Stimulated activated CD4-positive, alpha-beta T cell treated with anti-CD3 and anti-CD28 coated beads, Interleukin-2, amount 100 ng/mL, for 24 hours (primary cell): ENCODE measurements around the gene GSTA2.
"Not testable (repeated sequence)": the region's sequence is repeated elsewhere in the genome, so short reads cannot be mapped to it uniquely, and the experiment has no call there.

Experiments used
- DNase-seq, 2 donors: peaks; one replicate each; pipeline ENCODE4 v3.0.0-alpha.2; 2020

The GSTA2 gene

DNA sequence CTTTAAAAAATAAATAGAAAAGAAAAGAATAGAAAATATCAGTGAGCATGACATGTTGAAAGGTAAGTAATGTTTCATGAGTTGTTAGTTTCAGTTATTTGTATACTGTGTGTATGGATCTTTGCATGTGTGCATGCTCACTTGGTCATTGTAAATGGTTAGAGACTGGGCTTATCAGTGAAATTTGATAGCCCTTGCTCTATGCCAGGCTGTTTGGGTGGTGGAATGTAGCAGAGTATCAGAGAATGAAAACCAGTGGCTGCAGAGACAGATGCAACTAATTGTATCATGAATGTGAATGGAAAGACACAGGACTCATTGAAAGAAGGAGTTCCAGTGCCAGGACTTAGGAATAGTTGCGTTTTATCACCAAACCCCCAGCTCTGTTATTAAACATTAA lies 4.2 kb downstream of the GSTA2 start:
- no peak for DNase-seq

DNA sequence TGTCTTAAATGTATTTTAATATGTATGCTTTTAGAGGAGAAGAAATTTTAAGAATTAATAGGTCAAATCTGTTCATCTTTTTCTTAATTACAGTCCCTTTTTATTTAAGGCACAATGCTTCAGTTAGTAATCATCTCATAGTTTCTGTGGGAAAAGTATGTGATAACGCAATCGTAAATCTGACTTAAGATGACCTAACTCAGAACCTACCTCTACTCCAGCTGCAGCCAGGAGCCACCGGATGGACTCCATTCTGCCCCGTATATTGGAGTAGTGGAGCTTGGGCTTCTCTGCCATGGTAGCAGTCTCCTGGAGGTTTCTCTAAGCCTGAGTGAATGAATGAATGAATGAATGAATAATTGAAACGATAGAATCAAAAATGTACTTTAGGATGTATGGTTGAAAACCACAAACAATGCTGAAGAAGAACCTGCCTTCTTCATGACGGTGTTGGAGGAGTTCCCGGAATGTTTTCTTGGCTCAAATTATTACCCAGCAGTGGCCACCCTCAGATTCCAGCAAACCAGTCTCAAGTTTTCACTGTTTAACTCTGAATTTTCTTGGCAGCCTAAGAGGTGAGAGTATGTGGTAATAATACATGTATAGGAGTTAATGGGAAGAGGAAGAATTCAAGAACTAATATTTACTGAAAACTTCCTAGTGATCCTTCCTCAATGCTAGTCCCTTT lies 5.5 kb downstream of the GSTA2 start:
- not testable (repeated sequence) for DNase-seq

DNA sequence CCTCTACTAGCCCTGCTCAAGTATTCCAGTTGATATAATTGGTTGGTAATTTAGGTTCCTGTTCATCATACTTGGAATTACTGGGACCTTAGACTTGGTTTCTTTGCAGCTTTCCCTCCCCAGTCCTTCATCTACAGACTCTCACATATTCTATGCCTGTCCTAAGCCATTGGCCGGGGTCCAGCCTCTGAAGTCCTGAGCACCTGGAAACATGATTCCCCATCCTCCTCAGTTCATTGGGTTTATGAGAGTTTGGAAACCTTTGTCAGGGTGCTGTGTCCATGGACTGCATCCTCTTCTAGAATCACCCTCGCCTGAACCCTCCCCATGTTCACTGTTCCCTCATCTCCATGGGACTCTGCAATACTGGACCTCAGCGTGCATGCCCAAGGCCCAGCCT lies 8.8 kb downstream of the GSTA2 start:
- DNase-seq: no peak

- DNase-seq: not testable (repeated sequence)
Measured at GRCh38 chr6:52753137-52753536, 10.1 kb downstream of the GSTA2 start.

GRCh38 chr6:52752310-52752709 lies 11.0 kb downstream of the GSTA2 start:
- no peak for DNase-seq

DNA sequence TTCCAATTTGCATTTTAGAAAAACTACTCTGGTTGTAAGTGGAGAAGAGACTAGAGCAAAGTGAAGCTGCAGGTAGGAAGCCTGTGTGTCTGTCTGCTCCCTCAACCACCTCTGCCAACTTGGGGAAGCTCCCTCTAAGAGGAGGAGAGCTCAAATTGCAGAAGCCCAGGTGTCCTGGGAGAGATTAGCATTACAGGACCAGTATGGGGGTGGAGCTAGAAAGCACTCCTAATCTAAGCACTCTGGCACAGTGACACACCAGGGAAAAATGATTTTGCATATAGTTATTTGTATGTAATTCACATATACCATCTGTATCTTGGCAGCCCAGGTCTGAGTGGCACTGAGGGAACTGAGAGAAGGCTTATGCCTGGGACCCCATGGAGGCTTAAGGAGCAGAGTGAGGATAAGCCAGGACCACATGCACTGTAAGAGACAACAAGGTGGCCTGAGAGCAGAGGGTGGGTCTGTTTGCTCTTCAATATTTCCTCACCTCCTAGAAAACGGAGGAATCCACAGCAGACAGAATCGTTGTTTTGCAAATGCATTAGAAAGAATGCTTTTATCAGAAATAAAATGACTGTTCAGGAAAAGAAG lies 13.6 kb downstream of the GSTA2 start:
- no peak for DNase-seq

GRCh38 chr6:52747301-52747700 lies 16.0 kb downstream of the GSTA2 start:
- DNase-seq: not testable (repeated sequence)

DNA sequence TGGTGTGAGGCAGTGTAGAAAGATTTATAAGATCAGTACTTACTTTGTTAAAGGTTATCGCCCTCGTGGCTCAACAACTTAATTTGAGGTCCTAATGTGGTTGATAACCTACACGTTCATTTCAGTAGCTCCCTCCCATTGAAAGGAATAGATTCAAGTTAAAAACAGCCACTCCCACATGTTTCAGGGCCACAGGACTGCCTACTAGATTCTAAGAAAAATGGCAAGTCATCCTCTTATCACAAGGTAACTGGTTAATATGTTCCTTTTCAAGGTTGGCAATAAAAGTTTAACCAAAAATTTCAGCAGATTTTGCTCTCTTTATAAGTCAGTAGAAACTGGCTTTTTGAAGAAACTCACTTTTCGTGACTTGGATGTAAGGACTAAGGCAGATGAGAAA lies 17.1 kb downstream of the GSTA2 start:
- no peak for DNase-seq

DNA sequence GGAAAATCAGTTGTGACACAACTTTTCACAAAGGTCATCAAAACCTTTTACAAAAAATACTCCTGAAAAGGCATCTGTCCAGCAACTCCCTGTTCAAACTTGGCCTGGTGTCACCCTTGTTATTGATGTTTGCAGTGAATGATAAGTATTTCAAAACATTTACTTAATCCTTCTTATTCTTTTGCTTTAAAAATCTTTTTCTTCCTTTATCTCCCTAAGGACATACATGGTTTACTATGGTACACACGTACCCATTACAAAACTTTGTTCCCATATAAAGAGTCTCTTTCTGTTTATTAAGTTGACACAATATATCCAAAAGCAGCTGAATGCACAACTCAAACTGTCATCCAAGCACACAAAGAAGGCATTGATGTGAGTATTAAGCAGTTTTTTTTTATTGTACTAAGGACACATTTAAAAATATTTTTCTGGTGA lies 17.5 kb downstream of the GSTA2 start:
- no peak for DNase-seq

DNA sequence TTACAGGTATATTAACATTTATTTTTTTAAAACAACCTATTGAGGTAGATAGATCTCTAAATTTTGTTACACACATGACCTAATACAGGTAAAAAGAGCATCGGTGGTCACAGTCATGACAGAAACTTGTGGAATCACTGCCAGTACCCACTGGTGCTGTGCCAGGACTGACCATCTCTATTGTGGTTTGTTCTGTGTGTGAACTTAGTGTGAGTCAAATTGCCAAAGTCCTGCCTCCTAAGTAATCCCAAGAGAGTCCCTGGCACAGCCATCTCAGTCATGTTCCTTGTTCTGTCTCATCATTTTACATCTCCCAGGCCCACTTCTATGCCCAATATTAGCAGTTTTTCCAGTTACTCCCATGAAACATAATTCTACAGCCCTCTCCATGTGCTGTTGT lies 21.4 kb downstream of the GSTA2 start:
- no peak for DNase-seq

DNA sequence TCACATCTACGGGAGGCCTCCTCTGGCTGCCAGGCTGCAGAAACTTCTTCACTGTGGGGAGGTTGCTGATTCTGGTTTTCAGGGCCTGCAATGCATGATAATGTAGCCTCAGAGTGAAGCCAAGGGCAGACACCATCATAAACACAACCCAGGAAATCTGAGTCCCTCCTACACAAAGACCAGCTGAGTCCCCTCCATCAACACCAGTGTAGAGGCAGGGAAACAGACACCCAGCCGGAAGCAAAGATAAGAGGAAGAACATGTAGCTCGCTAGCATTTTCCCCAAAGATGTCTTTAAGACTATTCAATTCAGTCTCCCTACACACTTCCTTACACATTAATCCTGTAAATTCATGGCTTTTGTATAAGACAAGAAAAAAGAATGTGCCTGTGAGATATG lies 23.6 kb downstream of the GSTA2 start:
- DNase-seq: no peak

- DNase-seq: no peak
Measured at GRCh38 chr6:52739134-52739533, 24.1 kb downstream of the GSTA2 start.

DNA sequence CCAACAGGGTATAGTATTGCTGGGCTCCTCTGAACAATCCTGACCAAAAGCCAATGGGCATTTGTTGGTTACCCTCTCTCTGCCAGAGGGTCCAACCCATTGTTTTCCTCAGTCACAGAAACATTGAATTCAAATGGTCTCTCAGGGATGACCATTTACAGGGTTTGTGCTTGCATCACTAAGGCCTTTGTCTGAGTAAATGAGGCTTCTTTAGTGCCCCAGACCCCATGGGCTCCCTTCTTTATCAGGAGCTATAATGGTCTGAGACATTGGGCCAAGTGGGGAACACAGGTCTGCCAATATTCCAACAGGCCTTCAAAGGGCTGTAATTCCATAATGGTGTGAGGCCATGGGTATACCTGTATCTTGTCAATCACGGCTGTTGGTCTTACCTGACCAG lies 27.1 kb downstream of the GSTA2 start:
- no peak for DNase-seq

- DNase-seq: no peak
Measured at GRCh38 chr6:52735071-52735470, 28.2 kb downstream of the GSTA2 start.

DNA sequence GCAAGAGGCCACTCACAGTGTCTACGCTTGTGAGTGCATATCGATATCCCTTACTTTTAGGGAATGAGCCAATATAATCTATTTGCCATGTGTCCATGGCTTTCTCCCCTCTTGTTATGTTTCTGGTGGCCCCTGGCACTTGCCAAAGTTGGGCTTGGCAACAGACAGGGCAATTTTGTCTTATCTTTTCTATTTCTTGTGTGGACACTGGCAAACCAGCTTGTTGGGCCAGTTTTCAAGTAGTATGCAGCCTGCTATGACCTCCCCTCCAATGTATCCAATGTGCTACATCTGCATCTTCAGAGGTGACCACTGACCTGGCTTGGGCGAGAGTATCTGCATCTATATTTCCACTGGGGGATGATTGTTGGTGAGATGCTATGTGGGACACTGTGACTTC lies 29.2 kb downstream of the GSTA2 start:
- DNase-seq: no peak

DNA sequence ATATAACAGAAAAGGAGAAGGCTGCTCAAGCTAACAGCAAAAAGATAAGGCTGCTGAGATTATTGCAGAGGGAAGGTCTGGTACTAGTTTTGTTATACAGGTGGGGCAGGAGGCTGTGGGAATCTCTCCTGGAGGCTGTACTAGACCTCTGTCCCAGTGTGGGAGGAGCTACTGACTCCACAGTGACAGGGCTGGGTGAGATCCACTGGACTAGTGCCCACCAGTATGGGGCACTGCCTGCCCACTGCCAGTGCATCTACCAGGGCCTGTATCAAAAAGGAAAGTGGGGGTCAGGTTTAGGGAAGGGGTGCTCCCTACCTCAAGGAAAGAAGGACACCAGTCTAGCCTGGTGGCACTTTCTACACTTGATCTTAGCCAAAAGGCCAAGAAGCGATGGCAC lies 30.1 kb downstream of the GSTA2 start:
- DNase-seq: no peak

GRCh38 chr6:52731719-52732118 lies 31.6 kb downstream of the GSTA2 start:
- DNase-seq: no peak

GRCh38 chr6:52729576-52729975 lies 33.7 kb downstream of the GSTA2 start:
- no peak for DNase-seq

GRCh38 chr6:52728394-52728793 lies 34.9 kb downstream of the GSTA2 start:
- DNase-seq: no peak

- no peak for DNase-seq
Measured at GRCh38 chr6:52727908-52728307, 35.4 kb downstream of the GSTA2 start.

GRCh38 chr6:52726741-52727535 lies 36.3 kb downstream of the GSTA2 start:
- DNase-seq: no peak

DNA sequence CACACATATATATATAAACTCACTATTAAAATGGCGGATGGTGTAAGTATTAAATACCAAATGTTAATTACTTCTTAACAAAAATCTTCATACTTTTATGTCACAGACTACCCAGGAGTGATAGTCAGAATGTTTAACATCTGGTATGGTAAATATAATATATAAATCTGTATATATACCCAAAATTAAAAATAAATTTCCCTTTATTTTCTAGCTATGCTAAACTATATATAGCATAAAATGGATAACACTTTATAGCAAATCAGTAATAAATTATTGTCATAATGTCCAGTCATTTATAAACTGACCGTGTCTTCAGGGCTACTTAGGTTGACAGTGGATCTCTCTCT lies 37.1 kb downstream of the GSTA2 start:
- no peak for DNase-seq

DNA sequence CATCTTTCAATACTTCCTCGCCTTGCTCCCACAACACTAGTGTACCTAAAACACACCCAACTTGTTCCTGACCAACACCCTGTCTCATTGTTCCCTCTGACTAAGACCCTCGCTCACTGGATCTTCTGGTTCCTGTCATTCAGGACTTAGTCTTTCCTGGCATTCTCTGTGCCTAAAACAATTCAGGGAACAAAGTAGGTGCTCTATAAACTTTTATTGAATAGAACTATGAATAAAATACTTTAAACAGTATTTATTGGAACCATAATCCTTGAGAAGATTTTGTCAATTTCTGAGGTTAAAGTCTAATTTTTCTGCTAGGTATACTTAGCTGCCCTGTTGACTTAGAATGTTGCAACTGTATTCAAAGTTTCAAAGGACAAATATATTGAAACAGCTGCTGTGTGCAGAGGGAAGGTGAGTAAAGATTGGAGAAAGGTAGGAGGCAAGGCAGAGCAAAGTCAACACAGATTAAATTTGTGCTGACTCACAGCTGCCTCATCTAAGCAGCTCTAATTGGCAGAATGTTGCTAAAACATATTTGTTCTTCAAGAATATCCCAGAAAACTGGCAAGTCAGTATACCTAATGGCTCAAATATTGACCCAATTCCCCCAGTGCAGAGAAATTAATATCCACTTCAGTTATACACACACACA lies 37.6 kb downstream of the GSTA2 start:
- no peak for DNase-seq

- DNase-seq: no peak
Measured at GRCh38 chr6:52725143-52725534, 38.1 kb downstream of the GSTA2 start.
